HL-60 (cell line): ENCODE data around the gene ANXA1.

Experiments
- DNase-seq, 2 experiments: peaks; one replicate each; pipeline ENCODE4 v3.0.0-alpha.2; 2010 to 2020; ENCODE audit warnings: low read depth in 1 of 2, low spot score in 1 of 2
- H3K27ac ChIP-seq: fragments of 250-450 bp; sonication (Bioruptor Pico); replicated peaks from 2 replicates; pipeline ENCODE4 v1.5.1; 2020; ENCODE audit warnings: mild to moderate bottlenecking, moderate library complexity
- H3K27me3 ChIP-seq: fragments of 250-450 bp; sonication (Bioruptor Pico); 2 replicates; pipeline ENCODE4 v1.5.1; 2021; ENCODE audit warnings: mild to moderate bottlenecking, moderate library complexity; ENCODE audit not compliant: insufficient read depth, poor library complexity, severe bottlenecking
- H3K4me3 ChIP-seq: replicated peaks from 2 replicates; pipeline ENCODE4 v1.5.1; 2011; ENCODE audit warnings: mild to moderate bottlenecking, control low read depth, low read length; ENCODE audit not compliant: insufficient read depth
- GABPA ChIP-seq: IDR thresholded peaks from 2 replicates; pipeline ENCODE4 v1.6.1; 2012; ENCODE audit warnings: low read depth
- POLR2AphosphoS5 ChIP-seq: IDR thresholded peaks from 2 replicates; pipeline ENCODE4 v1.6.1; 2012; ENCODE audit warnings: low read depth
- SPI1 ChIP-seq: IDR thresholded peaks from 2 replicates; pipeline ENCODE4 v1.6.1; 2012; ENCODE audit warnings: low read depth, mild to moderate bottlenecking, borderline replicate concordance
- TF ChIP-seq, protein P1 (sequence below): IDR thresholded peaks from 2 replicates; pipeline ENCODE4 v1.6.1; 2012; ENCODE audit warnings: low read depth; ENCODE audit not compliant: insufficient replicate concordance
- TF ChIP-seq, protein P2 (sequence below): IDR thresholded peaks from one replicate; pipeline ENCODE4 v1.5.1; 2011; ENCODE audit warnings: low read length, control low read depth, inconsistent platforms; ENCODE audit not compliant: insufficient read depth

The ANXA1 gene

DNA sequence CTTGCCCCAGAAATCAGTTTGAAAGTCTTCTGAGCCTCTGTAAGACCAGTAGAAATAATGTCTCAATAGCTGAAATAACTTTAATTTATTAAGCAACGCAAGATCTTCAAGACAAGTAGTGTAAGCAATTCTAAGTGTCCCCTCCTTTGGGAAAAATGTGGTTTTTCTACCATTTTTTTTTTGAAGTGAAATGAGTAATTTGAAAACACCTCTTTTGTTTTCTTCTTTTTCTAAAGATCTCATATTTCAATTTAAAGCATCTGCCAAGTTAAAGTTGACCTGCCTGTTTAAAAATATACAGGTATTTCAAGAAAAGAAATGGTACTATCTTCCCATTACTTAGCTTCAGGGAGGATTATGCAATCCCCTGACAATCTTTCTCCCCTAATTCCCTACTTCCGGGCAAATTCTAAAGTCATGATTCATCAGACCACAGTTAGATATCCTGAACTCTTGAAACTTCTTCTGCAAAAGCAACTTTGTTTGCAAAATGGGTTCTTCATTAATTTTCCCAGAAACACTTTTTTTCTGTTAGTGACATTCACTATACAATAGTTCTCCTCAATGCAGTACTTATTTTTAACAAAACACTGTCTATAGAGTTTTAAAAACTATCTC is 7.8 kb upstream of the ANXA1 start:
- peak; percentile 63 to 66 for DNase-seq
- Histone ChIP-seq H3K27ac (peak overlapping the region; percentile 61), H3K4me3 (no peak overlapping the region)

DNA sequence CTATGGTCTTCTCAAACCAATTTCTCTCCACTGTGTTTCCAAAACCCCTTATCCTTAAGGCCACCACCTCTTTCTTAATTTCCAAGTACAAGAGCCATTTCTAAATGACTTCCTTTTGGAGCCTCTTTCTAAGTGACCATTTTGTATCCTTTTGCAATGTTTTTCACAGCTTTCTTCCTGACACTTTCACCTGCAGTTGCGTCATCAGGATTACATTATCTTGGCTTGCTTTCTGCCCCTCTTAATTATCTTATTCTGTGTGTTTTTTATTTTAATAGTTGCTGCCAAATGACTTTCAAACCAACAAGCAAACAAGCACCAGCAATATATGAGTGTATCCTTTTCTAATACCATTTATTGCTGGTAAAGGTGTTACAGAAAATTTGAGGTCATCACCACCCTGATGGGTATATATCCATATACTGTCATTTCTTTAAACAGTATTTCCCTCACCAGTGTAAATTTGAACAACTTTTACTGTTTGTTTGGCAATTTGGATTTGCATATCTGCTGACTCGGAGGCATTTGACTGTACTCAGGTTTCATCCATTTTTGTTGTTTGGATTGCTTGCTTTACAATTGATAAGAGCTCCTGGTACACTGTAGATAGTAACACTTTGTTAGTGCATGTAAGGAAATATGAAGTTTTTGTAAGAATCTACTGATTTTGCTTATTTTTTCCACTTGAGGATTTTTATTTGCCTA is 5.4 kb upstream of the ANXA1 start:
- TF ChIP-seq, protein P1, sequence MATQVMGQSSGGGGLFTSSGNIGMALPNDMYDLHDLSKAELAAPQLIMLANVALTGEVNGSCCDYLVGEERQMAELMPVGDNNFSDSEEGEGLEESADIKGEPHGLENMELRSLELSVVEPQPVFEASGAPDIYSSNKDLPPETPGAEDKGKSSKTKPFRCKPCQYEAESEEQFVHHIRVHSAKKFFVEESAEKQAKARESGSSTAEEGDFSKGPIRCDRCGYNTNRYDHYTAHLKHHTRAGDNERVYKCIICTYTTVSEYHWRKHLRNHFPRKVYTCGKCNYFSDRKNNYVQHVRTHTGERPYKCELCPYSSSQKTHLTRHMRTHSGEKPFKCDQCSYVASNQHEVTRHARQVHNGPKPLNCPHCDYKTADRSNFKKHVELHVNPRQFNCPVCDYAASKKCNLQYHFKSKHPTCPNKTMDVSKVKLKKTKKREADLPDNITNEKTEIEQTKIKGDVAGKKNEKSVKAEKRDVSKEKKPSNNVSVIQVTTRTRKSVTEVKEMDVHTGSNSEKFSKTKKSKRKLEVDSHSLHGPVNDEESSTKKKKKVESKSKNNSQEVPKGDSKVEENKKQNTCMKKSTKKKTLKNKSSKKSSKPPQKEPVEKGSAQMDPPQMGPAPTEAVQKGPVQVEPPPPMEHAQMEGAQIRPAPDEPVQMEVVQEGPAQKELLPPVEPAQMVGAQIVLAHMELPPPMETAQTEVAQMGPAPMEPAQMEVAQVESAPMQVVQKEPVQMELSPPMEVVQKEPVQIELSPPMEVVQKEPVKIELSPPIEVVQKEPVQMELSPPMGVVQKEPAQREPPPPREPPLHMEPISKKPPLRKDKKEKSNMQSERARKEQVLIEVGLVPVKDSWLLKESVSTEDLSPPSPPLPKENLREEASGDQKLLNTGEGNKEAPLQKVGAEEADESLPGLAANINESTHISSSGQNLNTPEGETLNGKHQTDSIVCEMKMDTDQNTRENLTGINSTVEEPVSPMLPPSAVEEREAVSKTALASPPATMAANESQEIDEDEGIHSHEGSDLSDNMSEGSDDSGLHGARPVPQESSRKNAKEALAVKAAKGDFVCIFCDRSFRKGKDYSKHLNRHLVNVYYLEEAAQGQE: no peak
- TF ChIP-seq POLR2AphosphoS5: no peak
- TF ChIP-seq SPI1: no peak
- no peak for TF ChIP-seq GABPA
- TF ChIP-seq, protein P2, sequence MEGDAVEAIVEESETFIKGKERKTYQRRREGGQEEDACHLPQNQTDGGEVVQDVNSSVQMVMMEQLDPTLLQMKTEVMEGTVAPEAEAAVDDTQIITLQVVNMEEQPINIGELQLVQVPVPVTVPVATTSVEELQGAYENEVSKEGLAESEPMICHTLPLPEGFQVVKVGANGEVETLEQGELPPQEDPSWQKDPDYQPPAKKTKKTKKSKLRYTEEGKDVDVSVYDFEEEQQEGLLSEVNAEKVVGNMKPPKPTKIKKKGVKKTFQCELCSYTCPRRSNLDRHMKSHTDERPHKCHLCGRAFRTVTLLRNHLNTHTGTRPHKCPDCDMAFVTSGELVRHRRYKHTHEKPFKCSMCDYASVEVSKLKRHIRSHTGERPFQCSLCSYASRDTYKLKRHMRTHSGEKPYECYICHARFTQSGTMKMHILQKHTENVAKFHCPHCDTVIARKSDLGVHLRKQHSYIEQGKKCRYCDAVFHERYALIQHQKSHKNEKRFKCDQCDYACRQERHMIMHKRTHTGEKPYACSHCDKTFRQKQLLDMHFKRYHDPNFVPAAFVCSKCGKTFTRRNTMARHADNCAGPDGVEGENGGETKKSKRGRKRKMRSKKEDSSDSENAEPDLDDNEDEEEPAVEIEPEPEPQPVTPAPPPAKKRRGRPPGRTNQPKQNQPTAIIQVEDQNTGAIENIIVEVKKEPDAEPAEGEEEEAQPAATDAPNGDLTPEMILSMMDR: no peak
- Histone ChIP-seq H3K27ac (peak overlapping the region; percentile 39), H3K4me3 (no peak overlapping the region), H3K27me3 (no peaks in the 10 kb centered on the region)
- no peak for DNase-seq

More for the DNA sequence above, 7.8 kb upstream of the ANXA1 start:
- no peak for TF ChIP-seq SPI1
- TF ChIP-seq, protein P1: no peak
- no peak for TF ChIP-seq GABPA
- TF ChIP-seq, protein P2: no peak
- no peak for TF ChIP-seq POLR2AphosphoS5
- no peaks in the 10 kb centered on the region for H3K27me3 ChIP-seq

DNA sequence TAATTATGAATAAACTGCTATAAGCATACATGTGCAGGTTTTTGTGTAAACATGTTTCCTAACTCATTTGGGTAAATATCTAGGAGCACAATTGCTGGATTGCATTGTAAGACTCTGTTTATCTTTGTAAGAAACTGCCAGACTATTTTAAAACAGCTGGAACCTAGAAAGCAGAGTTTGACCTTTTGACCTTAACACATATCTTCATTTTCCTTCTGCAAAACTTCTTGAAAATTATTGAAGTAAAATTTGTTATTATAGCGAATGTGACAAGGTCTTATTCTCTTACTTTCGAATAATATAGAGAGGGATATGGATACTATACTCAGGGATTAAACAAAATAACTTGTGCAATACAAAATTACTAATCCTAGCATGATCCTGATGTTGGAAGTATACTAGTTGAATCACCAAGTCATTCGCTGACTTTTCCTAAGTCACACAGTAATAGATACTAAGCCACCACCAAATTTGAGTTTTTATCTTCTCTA is 3.2 kb upstream of the ANXA1 start:
- H3K4me3 ChIP-seq: no peak overlapping the region
- TF ChIP-seq, protein P2: no peak
- TF ChIP-seq GABPA (no peak), SPI1 (no peak)
- peak overlapping the region; percentile 63 for H3K27ac ChIP-seq
- DNase-seq: no peak
- no peaks in the 10 kb centered on the region for H3K27me3 ChIP-seq
